Epithelial cell of esophagus (primary cell): ENCODE results near the gene SMCO1.
"Not testable (repeated sequence)": the region's sequence is repeated elsewhere in the genome, so short reads cannot be mapped to it uniquely, and the experiment has no call there.

Source experiments
- DNase-seq: peaks from one replicate; pipeline ENCODE4 v3.0.0; 2010; ENCODE audit warnings: low read depth
- H3K4me3 ChIP-seq: 2 replicates; pipeline ENCODE4 v1.5.1; 2011; ENCODE audit warnings: mild to moderate bottlenecking, low read length, control low read depth
- CTCF ChIP-seq: IDR thresholded peaks from 2 replicates; pipeline ENCODE4 v1.5.1; 2011; ENCODE audit warnings: low read depth, mild to moderate bottlenecking, low read length, control low read depth, inconsistent platforms; ENCODE audit not compliant: insufficient read depth; ENCODE audit errors: missing control alignments

The SMCO1 gene

GRCh38 chr3:196554205-196554604, 39.1 kb upstream of the SMCO1 start:
- no peak for DNase-seq
- no peak overlapping the region for H3K4me3 ChIP-seq
- no peak for TF ChIP-seq CTCF

- no peak for DNase-seq
- no peak for TF ChIP-seq CTCF
- no peak overlapping the region for H3K4me3 ChIP-seq
Measured at GRCh38 chr3:196553551-196553950, 38.4 kb upstream of the SMCO1 start.

- no peak for TF ChIP-seq CTCF
- H3K4me3 ChIP-seq, result no peak overlapping the region
- DNase-seq, result no peak
Measured at GRCh38 chr3:196552253-196552652, 37.1 kb upstream of the SMCO1 start.

GRCh38 chr3:196550172-196550571, 35.0 kb upstream of the SMCO1 start:
- not testable (repeated sequence) for H3K4me3 ChIP-seq, DNase-seq

GRCh38 chr3:196549312-196549711, 34.2 kb upstream of the SMCO1 start:
- DNase-seq, result not testable (repeated sequence)

GRCh38 chr3:196547067-196547466, 31.9 kb upstream of the SMCO1 start:
- DNase-seq, result no peak
- no peak for TF ChIP-seq CTCF
- no peak overlapping the region for H3K4me3 ChIP-seq

More at GRCh38 chr3:196549312-196549711, 34.2 kb upstream of the SMCO1 start:
- H3K4me3 ChIP-seq, result not testable (repeated sequence)

GRCh38 chr3:196546537-196546936, 31.4 kb upstream of the SMCO1 start:
- DNase-seq, result peak; percentile 19
- TF ChIP-seq CTCF, result no peak
- no peak overlapping the region for H3K4me3 ChIP-seq

- H3K4me3 ChIP-seq, result no peak overlapping the region
- no peak for TF ChIP-seq CTCF
- DNase-seq, result no peak
Measured at GRCh38 chr3:196544491-196544992, 29.4 kb upstream of the SMCO1 start.
